GM19395 (cell line): ENCODE data around the gene LSM8.
"Not testable (repeated sequence)": the region's sequence is repeated elsewhere in the genome, so short reads cannot be mapped to it uniquely, and the experiment has no call there.

Experiments used
- ATAC-seq: cut with Tn5 transposase; IDR thresholded peaks from one replicate; pipeline ENCODE4 v1.9.1; 2021; ENCODE audit warnings: mild to moderate bottlenecking, moderate library complexity; ENCODE audit not compliant: unreplicated experiment

The LSM8 gene

DNA sequence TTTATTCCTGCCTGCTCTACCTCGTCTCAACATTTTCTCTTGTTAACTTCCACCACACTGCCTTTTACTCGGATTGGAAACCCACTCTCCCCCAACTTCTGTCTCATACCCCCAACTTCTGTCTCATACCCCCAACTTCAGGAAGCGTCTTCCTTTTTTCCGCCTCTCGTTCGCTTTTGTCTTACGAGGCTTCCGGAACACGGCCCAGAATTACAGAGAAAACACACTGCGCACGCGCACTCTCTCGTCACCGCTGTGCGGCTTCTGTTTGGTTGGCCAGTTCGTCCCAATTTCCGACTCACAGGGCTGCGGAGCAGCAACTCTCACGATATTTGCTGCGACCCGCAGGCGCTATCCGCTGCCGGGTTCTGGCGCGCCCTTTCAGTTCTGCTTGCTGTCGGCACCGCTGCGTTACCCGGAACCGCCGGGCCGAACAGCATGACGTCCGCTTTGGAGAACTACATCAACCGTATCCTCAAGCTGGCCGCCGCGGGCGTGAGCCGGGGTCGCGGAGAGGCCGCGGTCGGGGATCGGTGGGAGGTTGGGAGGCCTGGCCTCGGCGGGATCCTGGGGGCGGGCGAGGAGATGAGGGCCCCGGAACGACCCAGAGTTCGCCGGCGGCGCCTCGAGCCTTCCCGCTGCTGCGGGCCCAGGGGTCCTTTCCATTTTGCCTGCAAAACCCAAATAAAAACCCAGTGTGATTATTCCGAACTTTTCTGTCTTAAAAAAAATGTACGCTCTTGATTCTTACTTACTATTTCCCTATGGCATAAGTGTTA, at the start of gene LSM8:
TSS of gene LSM8 (plus strand) at position 379 of the 779 bp plus-strand sequence. CDS start at position 439, 60 bp downstream.
- ATAC-seq: peak; percentile 96

GRCh38 chr7:118134420-118134819, 49.5 kb upstream of the LSM8 start:
- not testable (repeated sequence) for ATAC-seq

- no peak for ATAC-seq
These were observed 43.5 kb upstream of the LSM8 start for GRCh38 chr7:118140468-118140867.

- no peak for ATAC-seq
These were observed 42.0 kb upstream of the LSM8 start for GRCh38 chr7:118142012-118142411.

DNA sequence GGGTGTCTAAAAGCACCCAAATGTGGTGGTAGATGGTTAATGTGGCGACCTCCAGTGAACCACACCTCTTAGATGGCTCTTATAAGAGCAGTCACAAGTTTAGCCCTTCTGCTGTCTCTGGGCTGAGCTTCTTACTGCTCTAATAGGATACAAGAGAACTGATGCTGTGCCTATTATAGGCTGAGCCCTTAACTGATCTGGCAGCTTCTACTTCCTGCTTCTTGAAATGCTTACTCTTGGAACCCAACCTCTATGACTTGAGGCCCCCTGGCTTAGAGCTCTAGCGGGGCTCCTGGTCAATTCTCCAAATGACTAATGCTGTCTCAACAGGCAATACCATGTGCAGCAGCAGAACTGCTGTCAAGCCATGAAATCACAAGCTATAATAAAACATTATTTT, 35.0 kb upstream of the LSM8 start:
- ATAC-seq: no peak

DNA sequence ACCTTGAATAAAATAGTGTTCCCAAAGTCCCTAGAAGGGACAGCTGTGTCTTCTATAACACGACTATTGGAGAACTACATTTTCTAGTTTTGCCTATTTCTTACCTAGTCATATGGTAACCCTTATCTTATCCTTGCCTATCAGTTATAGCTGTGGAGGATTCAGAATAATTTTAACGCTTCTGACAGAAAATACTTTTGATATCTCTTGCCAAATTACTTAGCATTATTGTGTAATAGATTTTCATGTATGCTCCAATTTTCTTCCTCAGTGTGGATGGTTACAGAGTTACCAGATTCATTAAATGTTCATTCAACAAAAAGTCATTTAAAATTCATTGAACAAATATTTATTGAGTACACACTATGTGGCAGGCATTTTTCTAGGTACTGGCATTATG, 34.6 kb upstream of the LSM8 start:
- no peak for ATAC-seq

DNA sequence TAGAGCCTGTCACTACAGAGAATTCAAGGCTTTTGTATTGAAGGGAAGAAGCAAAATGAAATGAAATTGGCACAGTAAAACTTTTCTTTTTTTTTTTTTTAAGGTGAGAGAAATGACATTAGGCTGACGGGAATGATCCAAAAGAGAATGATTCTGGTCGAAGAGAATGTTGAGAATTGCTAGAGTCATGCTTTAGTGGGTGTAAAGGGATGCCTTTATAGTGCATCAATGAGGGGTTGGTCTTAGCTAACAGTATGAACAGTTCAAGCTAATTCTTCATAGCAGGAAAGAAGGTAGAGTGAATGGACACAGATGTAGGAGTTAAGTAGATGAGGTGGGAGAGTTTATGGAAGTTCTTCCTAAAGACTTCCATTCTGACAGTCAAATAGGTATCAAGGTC, 32.3 kb upstream of the LSM8 start:
- no peak for ATAC-seq

DNA sequence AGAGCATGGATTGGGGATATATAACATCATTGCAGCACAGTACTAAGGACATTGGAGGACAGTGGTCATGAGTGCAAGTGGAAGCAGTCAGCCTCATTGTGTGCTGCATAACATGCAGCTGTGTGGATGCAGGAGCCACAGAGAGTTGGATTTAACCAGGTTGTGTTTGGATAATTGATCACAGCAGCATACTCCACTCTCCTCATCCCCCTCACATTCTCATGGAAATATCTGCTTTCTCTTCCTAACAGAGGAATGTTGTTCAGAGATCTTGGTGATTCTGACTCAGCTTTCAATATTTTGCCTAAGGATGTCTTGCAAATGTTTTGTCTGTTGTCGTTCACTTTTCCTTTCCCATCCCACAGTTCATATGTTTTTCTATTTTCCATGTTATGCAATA, 31.8 kb upstream of the LSM8 start:
- ATAC-seq: no peak

- ATAC-seq: no peak
These were observed 31.3 kb upstream of the LSM8 start for GRCh38 chr7:118152654-118153053.

- peak; percentile 78 for ATAC-seq
These were observed 30.3 kb upstream of the LSM8 start for GRCh38 chr7:118153551-118154177.

GRCh38 chr7:118158766-118159165, 25.2 kb upstream of the LSM8 start:
- ATAC-seq: no peak

GRCh38 chr7:118169146-118169545, 14.8 kb upstream of the LSM8 start:
- no peak for ATAC-seq

- no peak for ATAC-seq
These were observed 8.2 kb upstream of the LSM8 start for GRCh38 chr7:118175740-118176139.

DNA sequence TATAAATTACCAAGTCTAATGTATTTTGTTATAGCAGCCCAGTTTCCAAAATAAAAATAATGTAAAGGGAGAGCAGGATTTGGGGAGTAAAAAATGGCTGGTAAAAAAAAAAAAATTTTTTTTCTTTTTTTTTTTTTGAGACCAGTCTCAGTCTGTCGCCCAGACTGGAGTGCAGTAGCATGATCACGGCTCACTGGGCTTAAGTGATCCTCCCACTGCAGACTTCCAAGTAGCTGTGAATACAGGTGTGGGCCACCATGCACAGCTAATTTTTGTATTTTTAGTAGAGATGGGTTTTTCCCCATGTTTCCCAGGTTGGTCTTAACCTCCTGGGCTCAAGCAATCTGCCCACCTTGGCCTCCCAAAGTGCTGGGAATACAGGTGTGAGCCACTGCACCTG, 4.8 kb upstream of the LSM8 start:
- ATAC-seq: no peak

GRCh38 chr7:118182593-118183427, 1.2 kb upstream of the LSM8 start:
- no peak for ATAC-seq

- peak; percentile 3 for ATAC-seq
These were observed 557 bp upstream of the LSM8 start for GRCh38 chr7:118183428-118183785.

DNA sequence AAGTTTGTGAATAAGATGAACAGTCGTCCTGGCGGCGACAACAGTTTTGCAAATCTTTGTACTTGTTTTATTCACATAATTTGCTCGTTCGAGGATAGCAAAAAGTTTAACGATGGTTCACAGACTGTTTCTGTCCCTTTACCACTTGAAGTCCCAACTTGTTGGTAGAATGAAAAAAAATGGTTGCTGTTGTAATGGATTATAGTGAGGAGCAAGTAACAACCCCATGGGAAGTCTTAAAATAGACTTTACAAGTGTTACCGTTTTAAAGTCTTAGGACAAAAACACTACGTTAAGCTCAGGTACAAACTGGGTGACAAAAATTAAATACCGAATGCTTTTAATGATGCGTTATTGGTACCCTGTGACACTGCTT, 589 bp downstream of the LSM8 start:
- no peak for ATAC-seq

DNA sequence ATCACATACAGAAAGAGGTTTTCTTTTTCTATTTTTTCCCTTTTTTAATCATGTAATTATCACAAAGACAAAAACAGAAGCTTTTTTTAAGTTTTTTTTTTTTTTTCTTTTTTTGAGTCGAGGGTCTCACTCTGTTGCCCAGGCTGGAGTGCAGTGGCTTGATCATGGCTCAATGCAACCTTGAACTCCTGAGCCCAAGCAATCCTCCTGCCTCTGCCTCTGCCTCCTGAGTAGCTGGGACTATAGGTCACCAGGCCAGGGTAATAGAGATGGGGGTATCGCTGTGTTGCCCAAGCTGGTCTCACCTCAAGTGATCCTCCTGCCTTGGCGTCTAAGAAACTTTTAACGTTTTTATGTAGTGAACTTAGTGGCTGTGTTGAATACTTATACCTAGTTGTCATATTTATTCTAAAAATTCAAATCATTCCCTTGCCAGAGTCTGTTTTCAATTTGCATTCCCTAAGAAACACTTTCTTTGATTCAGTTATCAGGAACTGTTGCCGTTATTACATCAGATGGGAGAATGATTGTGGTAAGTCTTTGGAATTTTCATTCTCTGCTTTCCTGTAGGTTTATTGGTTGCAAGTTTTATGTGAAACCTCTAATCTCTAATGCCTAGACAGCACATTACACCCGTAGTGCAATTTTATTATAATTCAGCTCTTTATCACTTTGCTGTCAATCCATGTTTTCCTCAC, 1.3 kb downstream of the LSM8 start:
- ATAC-seq: no peak

DNA sequence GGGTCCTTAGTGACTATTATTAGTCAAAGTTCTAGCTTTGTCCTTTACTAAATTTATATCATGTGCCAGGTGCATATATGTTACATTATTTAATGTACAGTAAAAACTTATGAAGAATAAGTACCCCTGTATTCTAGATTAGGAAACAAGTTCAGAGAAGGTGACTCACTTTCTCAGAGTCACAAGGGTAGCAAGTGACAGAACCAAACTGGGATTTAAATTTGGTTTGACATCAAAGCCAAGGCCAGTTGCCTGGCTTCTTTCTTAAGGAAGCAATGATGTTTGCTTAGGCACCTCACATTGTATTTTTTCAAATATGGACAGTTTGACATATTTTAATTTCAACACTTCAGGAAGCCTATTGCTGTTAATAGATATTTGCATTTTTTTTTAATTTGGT, 2.5 kb downstream of the LSM8 start:
- ATAC-seq: no peak

- ATAC-seq: no peak
These were observed 10.6 kb downstream of the LSM8 start for GRCh38 chr7:118194571-118194970.

DNA sequence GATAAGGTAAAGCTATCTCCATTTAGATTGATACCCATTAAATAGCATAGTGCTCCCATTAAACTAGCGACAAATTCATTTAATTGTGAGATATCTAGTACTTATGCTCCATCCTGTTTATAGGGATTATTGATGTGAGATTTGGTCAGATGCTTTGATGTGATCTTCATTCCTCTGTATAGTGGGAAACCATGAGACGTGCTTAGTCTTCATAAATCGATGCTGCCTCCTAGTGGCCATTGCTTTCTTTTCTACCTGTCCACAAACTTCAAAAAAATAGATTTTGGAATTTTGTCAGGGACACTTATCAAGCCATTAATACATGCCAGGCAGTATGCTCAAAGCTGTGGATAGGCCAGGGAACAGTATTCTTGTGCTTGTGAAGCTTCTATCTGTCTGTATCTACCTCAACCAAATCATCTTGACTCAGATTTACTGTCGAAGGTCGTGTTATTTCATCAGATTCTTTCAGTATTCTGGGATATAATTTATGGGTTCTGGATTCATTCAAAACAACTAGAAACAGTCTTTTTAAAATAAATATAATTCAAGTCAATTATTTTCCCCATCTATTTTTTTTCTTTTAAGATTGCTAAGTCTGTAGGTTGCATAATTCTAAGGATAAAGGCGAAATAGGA, 12.0 kb downstream of the LSM8 start:
- peak; percentile 83 for ATAC-seq
